Fibroblast of pulmonary artery (primary cell): Measurements from ENCODE around the gene WDPCP.

Experiments
- DNase-seq: peaks from one replicate; pipeline ENCODE4 v3.0.0-alpha.2; 2010; ENCODE audit warnings: low read depth
- H3K4me3 ChIP-seq: replicated peaks from 2 replicates; pipeline ENCODE4 v1.5.1; 2011; ENCODE audit warnings: low read depth, mild to moderate bottlenecking, control low read depth, low read length, moderate library complexity
- TF ChIP-seq, protein P1 (sequence below): IDR thresholded peaks from 2 replicates; pipeline ENCODE4 v1.5.1; 2011; ENCODE audit warnings: mild to moderate bottlenecking, control low read depth, low read length, inconsistent platforms; ENCODE audit errors: missing control alignments

WDPCP gene

DNA sequence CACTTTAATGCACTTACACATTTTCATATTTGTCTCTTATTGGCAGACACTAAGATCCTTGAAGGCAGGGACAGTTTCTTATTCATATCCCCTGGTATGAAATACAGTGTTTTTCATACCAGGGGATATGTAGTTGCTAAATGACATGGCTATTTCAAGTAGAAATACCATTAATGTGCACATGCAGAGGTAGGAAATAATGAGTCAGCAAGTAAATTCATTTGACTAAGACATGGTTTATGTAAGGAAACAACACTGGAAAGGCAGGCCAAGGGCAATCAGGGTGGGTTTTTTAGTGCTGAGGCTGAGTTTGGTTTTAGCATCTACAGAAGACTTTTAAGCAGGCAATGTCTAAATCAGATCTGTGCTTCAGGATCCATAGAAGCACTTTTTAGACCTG lies 155.9 kb downstream of the WDPCP start:
- H3K4me3 ChIP-seq: no peak overlapping the region
- DNase-seq: peak; percentile 61
- TF ChIP-seq, protein P1, sequence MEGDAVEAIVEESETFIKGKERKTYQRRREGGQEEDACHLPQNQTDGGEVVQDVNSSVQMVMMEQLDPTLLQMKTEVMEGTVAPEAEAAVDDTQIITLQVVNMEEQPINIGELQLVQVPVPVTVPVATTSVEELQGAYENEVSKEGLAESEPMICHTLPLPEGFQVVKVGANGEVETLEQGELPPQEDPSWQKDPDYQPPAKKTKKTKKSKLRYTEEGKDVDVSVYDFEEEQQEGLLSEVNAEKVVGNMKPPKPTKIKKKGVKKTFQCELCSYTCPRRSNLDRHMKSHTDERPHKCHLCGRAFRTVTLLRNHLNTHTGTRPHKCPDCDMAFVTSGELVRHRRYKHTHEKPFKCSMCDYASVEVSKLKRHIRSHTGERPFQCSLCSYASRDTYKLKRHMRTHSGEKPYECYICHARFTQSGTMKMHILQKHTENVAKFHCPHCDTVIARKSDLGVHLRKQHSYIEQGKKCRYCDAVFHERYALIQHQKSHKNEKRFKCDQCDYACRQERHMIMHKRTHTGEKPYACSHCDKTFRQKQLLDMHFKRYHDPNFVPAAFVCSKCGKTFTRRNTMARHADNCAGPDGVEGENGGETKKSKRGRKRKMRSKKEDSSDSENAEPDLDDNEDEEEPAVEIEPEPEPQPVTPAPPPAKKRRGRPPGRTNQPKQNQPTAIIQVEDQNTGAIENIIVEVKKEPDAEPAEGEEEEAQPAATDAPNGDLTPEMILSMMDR: no peak

DNA sequence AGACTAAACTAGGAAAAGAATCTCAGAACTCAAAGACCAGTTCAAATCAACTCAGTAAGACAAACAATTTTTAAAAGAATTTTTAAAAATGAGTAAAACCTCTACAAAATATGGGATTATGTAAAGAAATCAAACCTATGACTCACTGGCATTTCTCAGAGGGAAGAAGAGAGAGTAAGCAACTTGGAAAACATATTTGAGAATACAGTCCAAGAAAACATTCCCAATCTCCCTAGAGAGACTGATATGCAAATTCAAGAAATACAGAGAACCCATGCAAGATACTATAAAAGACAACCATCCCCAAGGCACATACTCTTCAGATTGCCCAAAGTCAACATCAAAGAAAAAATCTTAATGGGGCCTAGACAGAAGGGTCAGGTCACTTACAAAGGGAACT lies 162.7 kb downstream of the WDPCP start:
- H3K4me3 ChIP-seq: no peak overlapping the region
- TF ChIP-seq, protein P1: no peak
- peak; percentile 64 for DNase-seq

- DNase-seq: no peak
- H3K4me3 ChIP-seq: no peak overlapping the region
- TF ChIP-seq, protein P1: no peak
These were observed 163.2 kb downstream of the WDPCP start for GRCh38 chr2:63425079-63425416.

DNA sequence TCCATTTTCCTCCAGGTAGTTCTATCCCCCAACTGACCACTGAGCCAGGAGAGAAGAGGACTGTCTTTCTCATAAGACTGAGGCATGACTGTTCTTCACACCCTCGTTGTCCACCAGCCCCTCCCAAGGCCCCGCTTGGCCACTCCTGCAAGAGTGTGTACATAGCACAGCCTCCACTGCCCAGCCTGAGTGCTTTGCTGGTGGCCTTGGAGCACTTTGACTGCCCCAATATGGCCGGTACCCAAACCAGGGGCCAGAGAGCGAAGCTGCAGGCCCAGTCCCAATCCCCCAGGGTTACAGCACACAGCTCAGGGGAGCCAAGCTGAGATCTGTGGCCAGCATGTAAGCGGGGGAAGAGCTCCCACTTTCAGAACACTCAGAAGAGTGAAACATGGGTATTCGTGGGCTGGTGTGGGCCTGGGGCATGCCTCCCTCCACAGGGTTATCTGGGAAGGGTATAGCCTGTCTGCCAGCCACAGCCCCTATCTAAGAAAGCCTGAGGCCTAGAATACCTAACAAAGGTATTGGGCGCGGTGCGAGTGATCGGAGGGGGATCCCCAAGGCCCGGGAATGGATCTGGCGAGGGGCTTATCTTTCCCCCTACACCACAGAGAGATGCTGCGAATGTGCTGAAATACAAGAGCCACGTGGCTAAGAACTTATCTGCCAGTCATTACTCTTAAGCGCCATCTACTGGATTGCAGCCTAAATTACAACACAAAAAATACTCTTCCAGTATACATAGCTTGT lies 163.8 kb downstream of the WDPCP start:
- TF ChIP-seq, protein P1: peak; percentile 60
- DNase-seq: peak; percentile 60
- H3K4me3 ChIP-seq: no peak overlapping the region

DNA sequence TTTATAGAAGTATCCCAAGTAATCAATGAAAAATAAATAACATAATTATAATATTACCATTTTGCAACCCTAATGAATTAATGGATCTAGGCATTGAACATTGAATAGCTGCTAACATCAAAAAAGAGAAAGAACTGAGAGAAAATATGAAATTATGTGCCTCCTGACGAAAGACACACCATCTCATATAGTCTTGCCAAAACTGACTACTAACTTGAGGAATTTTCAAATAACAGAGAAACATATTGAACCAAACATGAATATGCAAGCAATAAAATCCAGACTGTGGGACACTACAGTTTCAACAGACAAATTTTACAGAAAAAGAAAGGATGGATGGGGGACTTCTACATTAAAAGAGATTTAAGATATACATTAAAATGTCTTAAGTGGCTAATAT lies 165.7 kb downstream of the WDPCP start:
- H3K4me3 ChIP-seq: no peak overlapping the region
- DNase-seq: no peak
- TF ChIP-seq, protein P1: no peak

DNA sequence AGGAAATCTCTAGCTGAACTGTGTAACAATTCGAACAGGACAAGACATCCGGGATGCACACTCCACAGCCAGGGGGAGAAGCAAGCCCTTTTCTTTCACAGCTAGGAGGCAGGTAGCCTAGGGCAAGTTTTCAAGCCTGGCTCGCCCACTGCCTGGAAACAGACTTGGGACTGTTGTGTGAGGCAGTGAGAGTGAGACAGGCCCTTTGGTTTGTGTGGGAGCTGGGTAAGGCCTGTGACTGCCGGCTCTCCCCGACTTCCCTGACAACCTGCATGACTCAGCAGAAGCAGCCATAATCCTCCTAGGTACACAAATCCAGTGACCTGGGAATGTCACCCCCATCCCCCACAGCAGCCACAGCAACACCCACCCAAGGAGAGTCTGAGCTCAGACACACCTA lies 179.7 kb downstream of the WDPCP start:
- no peak overlapping the region for H3K4me3 ChIP-seq
- no peak for DNase-seq
- TF ChIP-seq, protein P1: no peak

- H3K4me3 ChIP-seq: no peak overlapping the region
- no peak for DNase-seq
- TF ChIP-seq, protein P1: no peak
These were observed 181.6 kb downstream of the WDPCP start for GRCh38 chr2:63406641-63407040.
